LNCaP clone FGC (cell line): ENCODE results near the gene ADGRL3.

Experiments used
- DNase-seq: peaks from one replicate; pipeline ENCODE4 v3.0.0-alpha.2; 2011; ENCODE audit warnings: low read depth
- H3K4me3 ChIP-seq: 2 replicates; pipeline ENCODE4 v1.5.1; 2011; ENCODE audit warnings: mild to moderate bottlenecking, low read depth, low read length, control low read depth
- CTCF ChIP-seq: IDR thresholded peaks from 2 replicates; pipeline ENCODE4 v1.5.1; 2012; ENCODE audit warnings: mild to moderate bottlenecking; ENCODE audit not compliant: control insufficient read depth, insufficient read depth; ENCODE audit errors: extremely low read depth

The ADGRL3 gene

GRCh38 chr4:61312526-61312925 is 112.4 kb downstream of the ADGRL3 start:
- H3K4me3 ChIP-seq = no peak overlapping the region
- TF ChIP-seq CTCF = no peak
- DNase-seq = no peak

GRCh38 chr4:61318431-61318830 is 118.3 kb downstream of the ADGRL3 start:
- TF ChIP-seq CTCF = no peak
- DNase-seq = no peak
- no peak overlapping the region for H3K4me3 ChIP-seq

GRCh38 chr4:61319156-61319555 is 119.0 kb downstream of the ADGRL3 start:
- H3K4me3 ChIP-seq = no peak overlapping the region
- no peak for DNase-seq
- TF ChIP-seq CTCF = no peak

- H3K4me3 ChIP-seq = no peak overlapping the region
- no peak for DNase-seq
- no peak for TF ChIP-seq CTCF
These were observed 120.0 kb downstream of the ADGRL3 start for GRCh38 chr4:61320154-61320553.

- no peak overlapping the region for H3K4me3 ChIP-seq
- no peak for DNase-seq
- TF ChIP-seq CTCF = no peak
These were observed 120.5 kb downstream of the ADGRL3 start for GRCh38 chr4:61320631-61321030.

- H3K4me3 ChIP-seq = no peak overlapping the region
- DNase-seq = no peak
- no peak for TF ChIP-seq CTCF
These were observed 132.6 kb downstream of the ADGRL3 start for GRCh38 chr4:61332693-61333092.

GRCh38 chr4:61333490-61333889 is 133.4 kb downstream of the ADGRL3 start:
- no peak for DNase-seq
- H3K4me3 ChIP-seq = no peak overlapping the region
- no peak for TF ChIP-seq CTCF
